OCI-LY7 (cell line): ENCODE measurements around the gene NOP56.

ENCODE experiments used
- CTCF ChIP-seq: fragments of 200-600 bp; sonication (generic); conservative IDR thresholded peaks from 2 replicates; pipeline ENCODE4 v1.5.1; 2014; ENCODE audit warnings: mild to moderate bottlenecking, antibody characterized with exemption, low read length, moderate library complexity, mixed read lengths
- EZH2phosphoT487 ChIP-seq: fragments of 200-600 bp; sonication (generic); IDR thresholded peaks from 2 replicates; pipeline ENCODE4 v1.6.1; 2018; ENCODE audit warnings: low read depth, borderline replicate concordance, mild to moderate bottlenecking, mixed run types, antibody characterized with exemption, low read length, moderate library complexity, mixed read lengths

- TF ChIP-seq CTCF (no peak), EZH2phosphoT487 (no peak)
Measured at GRCh38 chr20:2619337-2619736, 33.1 kb upstream of the NOP56 start.
